Stimulated activated CD4-positive, alpha-beta T cell treated with anti-CD3 and anti-CD28 coated beads, Interleukin-15, amount 100 ng/mL, for 48 hours (primary cell): Measurements from ENCODE around the gene PDLIM3.
"Not testable (repeated sequence)": the region's sequence is repeated elsewhere in the genome, so short reads cannot be mapped to it uniquely, and the experiment has no call there.

ENCODE experiments used
- DNase-seq, 2 donors: peaks; one replicate each; pipeline ENCODE4 v3.0.0-alpha.2; 2020; ENCODE audit warnings: low read depth in 2 of 2

Gene PDLIM3

DNA sequence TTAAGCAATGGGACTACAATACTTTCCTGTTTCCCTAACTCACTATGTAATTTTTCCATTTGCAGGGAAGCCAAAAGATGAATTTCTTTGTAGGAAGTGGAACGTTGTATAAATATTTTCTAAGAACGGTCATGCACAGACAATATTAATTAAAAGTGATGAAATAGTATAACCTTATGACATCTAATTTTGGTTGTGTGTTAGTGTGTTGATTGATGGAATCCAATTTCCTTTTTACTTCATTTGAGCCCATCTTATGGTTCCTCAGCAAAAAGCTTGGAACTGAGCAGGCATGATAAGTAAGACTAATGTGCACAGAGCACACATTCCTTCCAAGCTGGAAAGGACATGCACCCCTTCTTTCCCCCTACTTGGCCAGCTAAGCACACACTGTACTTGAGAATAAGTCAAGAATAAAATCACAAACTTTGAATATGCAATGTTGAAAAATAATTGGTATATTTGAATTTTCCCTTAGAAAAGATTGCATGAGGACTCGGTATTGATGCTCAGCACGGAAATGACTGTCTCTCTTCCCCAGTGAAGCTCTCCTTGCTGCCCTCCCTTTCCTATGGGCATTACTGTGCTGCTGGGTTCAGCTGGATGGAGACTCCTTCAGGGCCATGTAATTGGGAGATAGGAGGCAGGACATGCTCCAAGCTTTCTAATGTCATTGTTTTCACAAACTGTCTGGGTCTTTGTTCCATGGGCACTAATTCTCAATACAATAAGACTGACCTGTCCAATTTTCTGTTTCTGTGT lies 19.2 kb upstream of the PDLIM3 start:
- no peak for DNase-seq

DNA sequence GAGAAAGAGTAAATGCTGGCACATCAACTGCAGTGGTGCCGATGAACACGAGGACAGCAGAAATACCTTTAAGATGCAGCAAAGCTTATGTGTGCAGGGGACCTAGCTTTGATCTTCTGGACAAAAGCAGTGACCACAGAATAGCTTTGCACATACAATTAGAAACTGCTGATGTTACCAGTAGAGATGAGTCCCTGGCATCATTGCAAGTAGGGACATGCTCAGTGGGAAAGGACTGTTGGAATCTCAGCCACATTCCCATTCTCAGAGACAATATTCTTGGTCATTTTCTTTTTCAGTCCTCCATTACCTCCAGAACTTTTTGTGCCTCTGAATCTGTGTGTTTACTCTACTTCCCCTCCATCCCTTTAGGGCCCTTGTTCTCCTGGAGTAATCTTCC lies 16.9 kb upstream of the PDLIM3 start:
- no peak for DNase-seq

DNA sequence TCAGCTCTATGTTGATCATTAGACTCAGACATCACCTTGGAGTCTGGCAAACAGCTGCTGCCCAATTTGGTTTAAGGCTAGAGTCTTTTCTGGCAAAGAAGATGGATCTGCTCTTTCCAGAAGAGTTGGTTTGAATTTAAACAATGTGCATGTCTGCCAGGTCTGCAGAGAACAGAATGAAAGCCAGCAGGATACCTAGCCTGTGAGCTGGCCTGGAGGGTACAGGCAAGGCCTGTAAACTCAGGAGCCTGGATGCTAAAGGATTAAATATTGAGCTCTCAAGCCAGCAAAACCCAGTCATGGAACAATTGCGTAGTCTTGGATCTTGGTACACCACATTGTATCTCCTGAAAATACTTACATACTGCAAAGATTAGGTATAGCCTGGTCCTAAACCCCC lies 15.6 kb upstream of the PDLIM3 start:
- no peak for DNase-seq

DNA sequence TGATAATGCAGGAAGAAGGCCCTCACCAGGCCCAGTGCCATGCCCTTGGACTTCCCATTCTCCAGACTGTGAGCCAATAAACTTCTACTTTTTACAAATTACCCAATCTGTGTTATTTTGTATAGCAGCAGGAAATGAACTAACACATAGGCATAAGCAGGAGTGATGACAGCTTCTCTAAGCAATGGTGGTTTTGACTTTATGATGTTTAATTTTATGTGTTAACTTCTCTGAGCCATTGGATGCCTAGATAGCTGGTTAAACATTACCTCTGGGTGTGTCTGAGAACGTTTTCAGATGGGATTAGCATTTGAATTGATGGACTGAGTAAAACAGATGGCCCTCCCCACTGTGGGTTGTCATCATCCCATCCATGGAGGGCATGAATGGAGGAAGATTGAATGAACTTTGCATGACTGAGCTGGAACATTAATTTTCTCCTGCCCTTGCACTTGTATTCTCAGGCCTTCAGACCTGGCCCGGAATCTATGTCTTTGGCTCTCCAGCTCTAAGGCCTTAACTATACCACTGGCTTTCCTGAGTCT lies 13.9 kb upstream of the PDLIM3 start:
- no peak for DNase-seq

DNA sequence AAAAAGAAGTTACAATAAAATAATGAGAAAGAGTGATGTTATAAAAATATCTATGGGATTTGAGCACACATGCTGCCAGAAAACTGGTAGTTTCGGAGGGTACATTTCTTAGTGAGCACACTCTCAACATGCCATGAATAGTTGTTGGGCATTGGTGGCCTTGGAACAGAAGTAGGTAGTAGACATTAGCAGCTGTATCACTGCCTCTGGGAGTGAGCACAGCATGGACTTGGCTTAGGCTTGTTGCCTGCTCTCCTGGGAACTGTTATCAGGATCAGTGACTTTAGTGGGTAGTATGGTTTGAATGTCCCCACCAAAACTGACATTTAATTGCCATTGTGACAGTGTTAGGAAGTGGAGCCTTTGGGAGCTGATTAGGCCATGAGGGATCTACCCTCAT lies 13.3 kb upstream of the PDLIM3 start:
- no peak for DNase-seq

DNA sequence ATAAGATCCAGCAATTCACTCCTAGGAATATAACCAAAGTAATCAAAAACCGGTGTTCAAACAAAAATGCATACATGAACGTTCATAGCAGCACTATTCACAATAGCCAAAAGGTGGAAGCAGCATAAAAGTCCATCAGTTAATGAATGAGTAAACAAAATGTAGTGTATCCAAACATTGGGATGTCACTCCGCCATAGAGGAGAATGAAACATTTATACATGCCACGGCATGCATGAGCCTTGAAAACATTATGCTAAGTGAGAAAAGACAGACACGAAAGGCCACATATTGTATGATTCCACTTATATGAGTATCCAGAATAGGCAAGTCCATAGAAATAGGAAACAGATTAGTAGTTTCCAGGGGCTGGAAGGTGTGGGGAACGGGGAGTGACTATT lies 11.0 kb upstream of the PDLIM3 start:
- DNase-seq, result no peak

DNA sequence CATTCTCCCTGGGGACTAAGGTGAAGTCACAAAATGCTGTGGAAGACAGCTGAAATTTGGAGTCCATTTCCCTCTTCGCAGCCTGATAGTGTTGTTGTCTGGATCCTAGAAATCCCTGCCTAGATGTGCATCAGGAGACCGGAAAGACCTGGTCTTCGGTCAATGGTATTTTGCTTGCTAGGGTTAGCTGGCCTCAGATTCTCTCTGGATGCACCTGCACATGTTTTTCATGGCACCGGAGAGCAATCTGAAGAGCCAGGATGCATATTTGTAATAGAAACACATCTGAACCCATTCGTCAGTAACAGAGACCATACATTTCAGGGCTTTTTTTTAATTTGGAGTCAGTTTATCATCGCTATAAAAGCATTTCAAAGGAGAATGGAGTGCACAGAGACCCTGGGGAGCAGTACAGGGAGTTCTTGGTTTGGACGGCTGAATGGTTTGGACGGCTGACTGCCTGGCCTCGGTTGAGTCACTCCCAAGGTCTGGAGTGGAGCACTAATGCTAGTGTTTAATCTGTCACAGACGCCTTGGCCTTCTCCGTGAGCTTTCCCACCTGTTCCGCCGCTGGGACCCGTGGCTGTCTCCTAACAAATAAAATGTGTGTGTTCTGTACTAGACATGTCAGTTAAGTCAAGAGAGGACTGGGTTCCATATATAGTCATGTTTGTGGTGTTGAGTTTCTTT lies 7.5 kb upstream of the PDLIM3 start:
- DNase-seq, result no peak

DNA sequence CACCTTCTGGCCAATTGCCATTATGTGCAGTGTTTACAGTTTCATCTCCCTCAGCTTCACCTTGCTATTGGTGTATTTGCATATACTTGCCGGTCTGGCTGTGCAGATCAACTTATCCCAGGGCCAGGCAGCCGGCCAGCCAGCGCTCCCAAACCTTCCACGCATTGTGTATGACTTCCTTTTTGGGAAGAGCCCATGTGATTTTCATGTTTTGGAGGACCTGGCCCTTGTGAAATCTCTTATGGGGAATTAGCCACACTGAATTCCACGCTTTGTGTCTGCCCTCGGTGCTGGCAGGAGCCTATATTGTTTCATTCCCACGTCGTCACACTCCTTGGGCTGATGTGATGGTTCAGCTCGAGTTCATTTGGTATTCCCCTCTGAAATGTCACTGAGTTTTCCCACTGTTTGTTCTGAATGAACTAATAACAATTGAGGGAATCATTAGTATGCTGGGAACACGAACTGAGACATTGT lies 6.0 kb upstream of the PDLIM3 start:
- no peak for DNase-seq

DNA sequence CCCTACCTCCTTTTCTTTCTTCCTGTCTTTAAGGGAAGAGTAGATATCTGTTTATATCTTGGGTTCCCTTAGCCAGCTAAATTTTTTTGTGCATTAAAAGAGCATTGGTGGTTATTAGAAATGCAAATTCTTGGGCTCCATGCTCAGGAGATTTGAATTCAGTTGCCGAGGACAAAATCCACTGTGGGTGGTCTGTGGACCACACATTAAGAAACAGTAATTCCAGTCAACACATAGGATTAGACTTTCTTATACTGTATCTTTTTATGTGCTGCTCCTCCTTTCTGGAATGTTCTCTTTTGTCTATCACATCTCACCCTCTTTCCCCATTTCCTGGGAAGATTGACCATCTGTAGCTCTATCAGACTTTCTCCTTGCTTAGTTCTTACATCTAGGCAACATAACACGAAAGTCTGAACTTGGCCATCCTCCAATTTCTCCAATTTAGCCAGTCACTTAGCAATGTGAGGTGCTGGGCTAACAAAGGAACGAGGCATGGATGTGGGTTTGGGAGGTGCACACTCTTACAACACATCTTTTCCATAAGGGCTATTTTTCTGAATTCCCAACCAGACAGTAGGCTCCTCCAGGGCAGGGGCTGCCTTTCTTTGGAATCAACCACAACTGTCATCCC lies 5.3 kb upstream of the PDLIM3 start:
- DNase-seq, result no peak

DNA sequence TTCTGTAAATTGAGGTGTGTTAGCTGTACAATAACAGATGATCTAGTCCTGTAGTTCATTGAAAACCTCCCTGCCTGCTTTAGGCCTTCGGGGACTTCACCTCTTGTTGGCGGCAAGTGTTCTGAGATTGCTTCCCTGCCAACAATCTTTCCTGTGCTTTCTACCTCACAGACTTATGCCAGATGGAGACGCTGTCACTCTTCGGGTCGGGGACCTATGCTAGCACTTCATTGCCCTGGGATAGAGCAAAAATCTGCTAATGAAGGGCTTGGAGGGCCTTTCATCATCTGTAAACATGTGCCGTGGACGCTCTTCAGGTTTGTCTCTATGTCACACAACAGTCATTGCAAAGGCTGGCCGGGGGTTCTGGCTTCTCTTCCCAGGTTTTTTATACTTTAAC lies 4.7 kb upstream of the PDLIM3 start:
- DNase-seq, result no peak

DNA sequence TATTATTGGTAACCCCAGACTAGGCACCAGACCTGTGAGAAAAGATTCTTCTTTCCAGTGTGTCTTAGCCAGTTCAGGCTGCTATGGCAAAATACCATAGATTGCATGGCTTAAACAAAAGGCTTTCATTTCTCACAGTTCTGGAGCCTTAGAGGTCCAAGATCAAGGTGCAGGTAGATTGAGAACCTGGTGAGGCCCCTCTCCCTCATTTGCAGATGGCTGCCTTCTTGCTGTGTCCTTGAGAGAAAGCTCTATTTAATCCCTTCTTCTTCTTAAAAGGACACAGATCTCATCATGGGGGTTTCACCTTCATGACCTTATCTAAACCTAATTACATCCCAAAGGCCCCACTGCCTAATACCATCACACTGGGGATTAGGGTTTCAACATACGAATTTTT lies 3.5 kb upstream of the PDLIM3 start:
- no peak for DNase-seq

DNA sequence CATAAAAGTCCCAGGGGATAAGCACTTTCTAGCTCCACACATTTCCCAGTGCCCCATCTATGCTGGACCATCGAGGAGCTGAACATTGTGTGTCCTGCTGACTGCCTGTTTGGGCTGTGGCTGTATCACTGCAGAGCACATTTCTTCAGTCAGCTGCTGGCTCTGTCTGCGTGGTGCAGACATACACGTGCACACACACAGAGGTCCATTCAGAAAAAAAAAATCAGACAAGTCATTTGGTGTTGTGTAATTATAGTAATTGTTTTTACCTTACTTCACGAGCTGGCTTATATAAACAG lies 1.1 kb upstream of the PDLIM3 start:
- DNase-seq, result no peak

DNA sequence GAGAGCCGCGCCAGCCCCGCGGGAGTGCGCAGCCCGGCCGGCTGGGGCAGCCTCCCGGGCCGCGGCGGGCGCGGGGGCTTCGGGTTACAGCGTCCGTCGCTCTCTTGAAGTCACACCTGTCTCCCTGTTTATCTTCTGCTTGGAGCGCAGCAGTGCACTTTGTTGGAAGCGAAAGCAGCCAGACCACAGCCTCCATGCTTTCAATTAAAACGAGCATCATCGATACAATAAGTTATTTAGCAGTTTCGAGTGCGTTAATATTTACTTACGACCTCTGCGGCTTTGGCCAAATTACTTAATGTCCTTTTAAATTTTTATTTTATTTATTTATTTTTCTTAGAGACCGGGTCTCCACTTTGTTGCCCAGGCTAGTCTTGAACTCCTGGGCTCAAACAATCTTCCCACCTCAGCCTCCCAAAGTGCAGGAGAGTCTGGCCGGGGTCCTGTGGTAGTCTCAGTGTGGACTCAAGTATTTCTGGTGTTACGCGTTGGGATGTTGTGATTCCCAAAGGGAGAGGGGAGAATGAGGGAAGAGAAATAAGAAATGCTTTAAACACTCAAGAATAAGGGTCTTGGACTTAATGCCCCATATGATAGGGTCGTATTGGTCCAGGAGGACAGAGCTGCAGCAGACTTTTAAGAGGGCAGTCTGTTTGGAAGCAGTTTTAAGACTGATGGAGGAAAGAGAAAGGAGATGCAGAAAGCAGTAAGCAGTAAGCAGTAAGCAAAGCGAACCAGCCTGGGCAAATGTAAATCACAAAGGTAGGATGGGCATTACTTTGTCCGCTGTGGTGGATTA lies 504 bp upstream of the PDLIM3 start:
- DNase-seq, result no peak

DNA sequence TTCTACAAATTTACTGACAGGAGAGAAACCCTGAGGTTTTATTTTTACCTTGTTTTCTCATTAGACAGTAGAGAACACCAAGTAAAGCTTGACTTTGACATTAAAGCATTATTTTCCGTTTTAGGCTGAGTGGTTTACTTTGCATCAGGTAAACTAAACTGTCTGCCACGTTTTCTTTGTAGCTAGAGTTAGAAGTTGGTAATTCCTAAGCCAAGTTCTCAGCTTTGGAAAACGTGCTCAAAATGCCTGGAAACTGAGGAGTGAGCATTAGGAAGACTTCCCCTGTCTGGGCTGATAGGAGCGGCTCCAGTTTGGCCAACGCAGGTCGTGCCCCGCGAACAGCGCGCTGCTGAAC lies 819 bp downstream of the PDLIM3 start:
- no peak for DNase-seq

DNA sequence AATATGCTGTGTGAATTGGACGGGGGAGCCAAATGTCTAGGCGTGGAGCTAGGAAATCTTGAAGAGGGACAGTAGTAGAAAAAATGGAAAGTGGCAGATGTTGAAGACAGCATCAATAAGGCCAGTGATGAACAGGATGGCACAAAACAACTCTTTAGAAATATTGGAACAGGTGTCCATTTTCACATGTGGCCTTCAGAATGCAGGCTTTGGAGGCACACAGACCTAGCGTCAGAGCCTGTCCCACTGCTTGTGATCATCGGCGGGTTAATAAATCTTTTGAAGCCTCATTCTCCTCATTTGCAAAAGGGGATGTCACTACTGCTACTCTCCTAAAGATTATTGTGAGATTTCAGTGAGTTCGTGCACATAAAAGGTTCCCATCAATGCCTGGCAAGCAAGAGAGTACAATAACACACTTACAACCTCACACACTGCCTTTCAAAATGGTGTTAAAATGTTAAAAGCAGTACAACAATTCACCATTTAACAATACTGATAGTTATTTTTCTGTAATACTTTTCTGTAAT lies 2.4 kb downstream of the PDLIM3 start:
- DNase-seq, result no peak

DNA sequence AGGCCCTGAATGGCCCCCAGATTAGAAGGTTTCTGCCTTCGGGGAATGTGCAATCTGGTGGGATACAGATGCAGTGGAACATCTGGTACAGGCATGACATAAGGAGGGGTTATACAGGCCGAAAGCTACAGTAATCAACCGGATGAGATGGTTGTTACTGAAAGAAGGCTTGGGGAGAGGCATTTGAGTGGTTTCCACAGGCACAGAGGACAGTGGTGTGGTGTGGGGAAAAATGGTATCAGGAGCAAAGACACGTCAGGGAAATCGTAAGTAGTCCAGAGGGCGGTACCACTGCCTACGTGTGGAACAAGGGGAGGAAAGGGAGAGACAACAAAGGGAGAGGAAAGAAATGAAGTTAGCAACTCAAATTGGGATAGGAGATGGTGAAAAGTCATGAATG lies 3.0 kb downstream of the PDLIM3 start:
- no peak for DNase-seq

DNA sequence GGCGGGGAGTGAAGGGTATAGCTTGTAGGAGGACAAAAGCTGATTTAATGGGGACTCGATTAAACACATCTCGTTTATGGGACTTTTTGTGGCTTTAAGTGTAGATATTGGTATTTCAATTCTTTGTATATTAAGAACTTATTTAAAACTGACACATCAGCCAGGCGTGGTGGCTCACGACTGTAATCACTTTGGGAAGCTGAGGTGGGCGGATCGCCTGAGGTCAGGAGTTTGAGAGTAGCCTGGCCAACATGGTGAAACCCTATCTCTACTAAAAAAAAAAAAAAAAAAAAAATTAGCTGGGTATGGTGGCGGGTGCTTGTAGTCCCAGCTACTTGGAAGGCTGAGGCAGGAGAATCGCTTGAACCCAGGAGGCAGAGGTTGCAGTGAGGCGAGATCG lies 3.7 kb downstream of the PDLIM3 start:
- not testable (repeated sequence) for DNase-seq

DNA sequence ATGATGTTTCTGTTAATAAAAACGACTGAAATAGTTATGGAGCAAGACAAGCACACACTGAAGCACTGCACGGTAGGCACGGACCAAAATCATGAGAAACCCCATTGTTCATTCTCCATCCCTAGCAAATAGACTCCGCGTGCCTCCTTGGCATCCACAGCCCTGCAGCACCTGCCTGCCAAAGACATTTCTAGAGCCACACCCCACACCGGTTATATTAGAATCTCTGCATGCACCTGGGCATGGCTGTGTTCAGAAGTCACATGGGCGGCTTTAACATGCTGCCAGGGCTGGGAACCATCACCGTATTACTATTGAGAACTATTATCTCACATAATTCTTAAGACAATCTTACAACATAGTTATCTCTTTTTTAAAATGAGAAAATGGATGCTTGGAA lies 5.9 kb downstream of the PDLIM3 start:
- DNase-seq, result no peak

DNA sequence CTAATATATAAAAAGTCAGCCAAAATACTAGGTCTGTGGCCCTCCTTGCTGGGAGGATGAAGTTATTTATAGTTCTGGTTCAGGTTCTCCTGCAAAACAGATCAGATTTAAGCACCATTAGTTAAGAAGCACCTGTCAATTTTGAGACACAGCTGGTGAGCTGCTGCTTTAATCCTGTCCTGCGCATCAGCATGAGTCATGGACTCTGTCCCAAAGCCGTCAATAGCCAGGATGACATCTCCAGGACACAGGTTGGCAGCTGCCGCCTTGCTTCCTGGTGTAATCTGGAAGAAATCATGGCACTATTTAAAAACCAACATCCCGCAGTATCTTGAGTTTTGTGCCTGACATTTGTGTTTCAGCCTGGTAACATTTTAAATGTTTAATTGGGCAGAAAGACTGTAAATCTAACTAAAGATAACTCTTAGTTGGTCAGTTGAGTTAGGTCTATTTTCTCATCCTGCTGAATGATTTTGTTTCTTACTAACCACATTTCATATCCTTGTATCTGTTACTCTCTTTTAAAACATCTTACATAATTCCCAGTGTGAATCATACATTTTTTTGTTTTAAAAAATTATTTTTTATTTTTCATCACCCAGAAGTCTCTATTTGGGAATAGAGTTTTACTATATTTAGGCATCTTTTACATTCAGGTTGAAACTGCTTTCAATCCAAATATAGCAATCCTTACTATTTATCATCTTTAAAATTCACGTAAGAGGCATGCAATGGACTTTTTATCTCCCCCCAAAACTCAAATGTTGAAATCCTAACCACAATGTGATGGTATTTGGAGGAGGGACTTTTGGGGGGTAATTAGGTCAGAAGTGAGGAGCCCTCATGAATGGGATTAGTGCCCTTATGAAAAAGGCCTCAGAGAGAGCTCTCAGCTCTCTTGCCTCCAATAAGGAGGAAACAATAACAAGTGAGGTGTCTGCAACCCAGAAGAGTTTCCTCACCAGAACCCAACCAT lies 10.1 kb downstream of the PDLIM3 start:
- no peak for DNase-seq

DNA sequence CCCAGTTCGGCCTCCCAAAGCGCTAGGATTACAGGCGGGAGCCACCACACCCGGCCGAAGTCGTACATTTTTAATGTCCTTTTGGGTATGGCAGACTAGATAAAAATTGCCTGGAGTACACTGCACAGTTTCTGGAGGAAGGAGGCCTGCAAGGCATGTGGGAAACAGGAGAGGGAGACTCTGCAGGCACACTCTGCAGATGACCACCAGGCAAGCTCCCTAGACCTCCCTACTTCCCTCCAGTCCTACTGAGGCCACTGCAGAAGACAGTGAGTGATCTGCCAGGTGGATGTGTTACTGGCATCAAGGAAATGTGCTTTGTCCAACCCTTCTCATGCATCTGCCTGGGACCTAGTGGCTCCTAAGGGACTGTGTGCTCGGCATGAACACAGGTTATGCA lies 11.4 kb downstream of the PDLIM3 start:
- DNase-seq, result no peak

DNA sequence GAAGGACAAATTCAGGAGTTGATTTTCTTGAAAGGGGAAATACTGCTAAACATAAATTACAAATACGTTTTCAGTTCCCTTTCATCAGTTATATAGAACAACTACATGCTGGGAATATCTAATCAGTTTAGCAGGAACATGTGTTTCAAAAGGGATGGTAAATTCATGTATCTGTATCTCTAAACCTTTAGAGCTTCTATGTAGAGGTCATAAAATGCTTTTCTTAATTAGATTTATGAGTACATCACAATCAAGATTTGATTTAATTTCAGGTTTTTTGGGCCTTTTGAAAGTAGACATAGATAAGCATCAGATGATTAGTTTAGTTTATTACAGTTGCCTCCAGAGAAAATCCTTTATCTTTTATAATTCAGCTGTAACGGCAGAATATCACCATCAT lies 12.9 kb downstream of the PDLIM3 start:
- no peak for DNase-seq
